ENCODE measurements around the gene DOK3. TPM values are rescaled to one million over a fixed set of nuclear protein-coding genes. Genes with fewer than 3 reads are reported as not detected.
A peak's percentile ranks its signal among the peaks of the same experiment; 100 is the strongest.

Gene DOK3
- total RNA-seq, 4 donors from 2014 or later: 0.60 to 17.2 (median 7.8) TPM

- peak overlapping the region; percentile 69 to 90 (median 82) for H3K27ac ChIP-seq
- peak; percentile 59 for DNase-seq
- H3K4me1 ChIP-seq: peaks cover 5 to 35% (median 17%) of the 10 kb centered on the region in 4 donors
These were observed 36.0 kb upstream of the DOK3 start for GRCh38 chr5:177545487-177546257.

GRCh38 chr5:177542816-177543465, 33.3 kb upstream of the DOK3 start:
- intact Hi-C loops (cut with DNase I; ENCODE audit: low total_unique reads) (no loop called here), in situ Hi-C loops (cut with MboI; ENCODE audit: low pct_ligation_motif_present in 1 of 4, low pct_unique_long_range_greater_than_20kb in 1 of 4, low sequenced_read_pairs in 3 of 4) (no loop called here)
- H3K4me1 ChIP-seq: peaks cover 11 to 45% (median 17%) of the 10 kb centered on the region in 4 donors
- H3K27me3 ChIP-seq: no peaks in the 10 kb centered on the region
- 97 to 100% methylated on average over 3 to 4 of the region's 4 CpGs for WGBS, 2 donors (ENCODE audit: low coverage in 1 of 2)
- no peak for TF ChIP-seq EP300 (IDR thresholded peaks at IDR 0.05; ENCODE audit: low read depth)
- TF ChIP-seq POLR2AphosphoS5 (IDR thresholded peaks at IDR 0.05): no peak
- TF ChIP-seq, protein P1, sequence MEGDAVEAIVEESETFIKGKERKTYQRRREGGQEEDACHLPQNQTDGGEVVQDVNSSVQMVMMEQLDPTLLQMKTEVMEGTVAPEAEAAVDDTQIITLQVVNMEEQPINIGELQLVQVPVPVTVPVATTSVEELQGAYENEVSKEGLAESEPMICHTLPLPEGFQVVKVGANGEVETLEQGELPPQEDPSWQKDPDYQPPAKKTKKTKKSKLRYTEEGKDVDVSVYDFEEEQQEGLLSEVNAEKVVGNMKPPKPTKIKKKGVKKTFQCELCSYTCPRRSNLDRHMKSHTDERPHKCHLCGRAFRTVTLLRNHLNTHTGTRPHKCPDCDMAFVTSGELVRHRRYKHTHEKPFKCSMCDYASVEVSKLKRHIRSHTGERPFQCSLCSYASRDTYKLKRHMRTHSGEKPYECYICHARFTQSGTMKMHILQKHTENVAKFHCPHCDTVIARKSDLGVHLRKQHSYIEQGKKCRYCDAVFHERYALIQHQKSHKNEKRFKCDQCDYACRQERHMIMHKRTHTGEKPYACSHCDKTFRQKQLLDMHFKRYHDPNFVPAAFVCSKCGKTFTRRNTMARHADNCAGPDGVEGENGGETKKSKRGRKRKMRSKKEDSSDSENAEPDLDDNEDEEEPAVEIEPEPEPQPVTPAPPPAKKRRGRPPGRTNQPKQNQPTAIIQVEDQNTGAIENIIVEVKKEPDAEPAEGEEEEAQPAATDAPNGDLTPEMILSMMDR (IDR thresholded peaks at IDR 0.05): no peak
- TF ChIP-seq POLR2A (IDR thresholded peaks at IDR 0.05): no peak
- no peaks in the 10 kb centered on the region for H3K9me3 ChIP-seq
- H3K4me3 ChIP-seq: no peak overlapping the region
- H3K36me3 ChIP-seq: no peaks in the 10 kb centered on the region
- no peak overlapping the region for H3K27ac ChIP-seq
- DNase-seq: no peak

More at GRCh38 chr5:177545487-177546257, 36.0 kb upstream of the DOK3 start:
- WGBS, 2 donors (ENCODE audit: low coverage in 1 of 2): 50 to 71% methylated on average over 1 to 4 of the region's 4 CpGs
- in situ Hi-C loops (cut with MboI; ENCODE audit: low pct_ligation_motif_present in 1 of 4, low pct_unique_long_range_greater_than_20kb in 1 of 4, low sequenced_read_pairs in 3 of 4) (no loop called here), intact Hi-C loops (cut with DNase I; ENCODE audit: low total_unique reads) (no loop called here)
- H3K9me3 ChIP-seq: no peaks in the 10 kb centered on the region
- TF ChIP-seq EP300 (IDR thresholded peaks at IDR 0.05; ENCODE audit: low read depth) (no peak), POLR2AphosphoS5 (IDR thresholded peaks at IDR 0.05) (peak in 2 of 3 donors; percentile 60 to 63), POLR2A (IDR thresholded peaks at IDR 0.05) (no peak)
- TF ChIP-seq, protein P1 (IDR thresholded peaks at IDR 0.05): no peak
- H3K27me3 ChIP-seq: no peaks in the 10 kb centered on the region
- no peaks in the 10 kb centered on the region for H3K36me3 ChIP-seq
- no peak overlapping the region for H3K4me3 ChIP-seq

DNA sequence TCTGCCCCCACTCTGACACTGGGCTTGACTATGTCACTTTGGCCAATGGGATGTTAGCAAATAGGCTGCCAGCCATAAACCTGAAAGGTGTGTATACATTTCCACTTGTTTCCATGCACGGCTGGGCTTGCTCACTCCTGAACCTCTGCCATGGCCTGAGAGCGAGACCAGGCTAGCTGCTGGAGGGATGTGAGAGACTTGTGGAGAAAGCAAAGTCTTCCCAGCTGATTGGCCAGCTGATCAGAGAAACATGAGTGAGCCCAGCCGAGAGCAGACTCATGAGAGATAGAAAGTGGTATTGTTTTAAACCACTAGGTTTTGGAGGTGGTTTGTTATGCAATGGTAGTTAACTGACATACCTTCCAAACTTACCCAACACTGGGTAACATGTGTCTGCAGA, 30.8 kb upstream of the DOK3 start:
- intact Hi-C loops (cut with DNase I; ENCODE audit: low total_unique reads): no loop called here
- H3K27me3 ChIP-seq: no peaks in the 10 kb centered on the region
- no peak overlapping the region for H3K27ac ChIP-seq
- DNase-seq: no peak
- peaks cover 0 to 14% (median 0%) of the 10 kb centered on the region in 4 donors for H3K36me3 ChIP-seq
- H3K9me3 ChIP-seq: no peaks in the 10 kb centered on the region
- H3K4me1 ChIP-seq: peaks cover 10 to 46% (median 21%) of the 10 kb centered on the region in 4 donors
- 65% methylated on average over 3 of the region's 3 CpGs; no CpG with 5 or more reads in 1 of the 2 donors for WGBS, 2 donors (ENCODE audit: low coverage in 1 of 2)
- in situ Hi-C loops (cut with MboI; ENCODE audit: low pct_ligation_motif_present in 1 of 4, low pct_unique_long_range_greater_than_20kb in 1 of 4, low sequenced_read_pairs in 3 of 4): no loop called here
- TF ChIP-seq EP300 (IDR thresholded peaks at IDR 0.05; ENCODE audit: low read depth) (no peak), POLR2A (IDR thresholded peaks at IDR 0.05) (no peak), POLR2AphosphoS5 (IDR thresholded peaks at IDR 0.05) (no peak)
- TF ChIP-seq, protein P1 (IDR thresholded peaks at IDR 0.05): no peak
- no peak overlapping the region for H3K4me3 ChIP-seq

DNA sequence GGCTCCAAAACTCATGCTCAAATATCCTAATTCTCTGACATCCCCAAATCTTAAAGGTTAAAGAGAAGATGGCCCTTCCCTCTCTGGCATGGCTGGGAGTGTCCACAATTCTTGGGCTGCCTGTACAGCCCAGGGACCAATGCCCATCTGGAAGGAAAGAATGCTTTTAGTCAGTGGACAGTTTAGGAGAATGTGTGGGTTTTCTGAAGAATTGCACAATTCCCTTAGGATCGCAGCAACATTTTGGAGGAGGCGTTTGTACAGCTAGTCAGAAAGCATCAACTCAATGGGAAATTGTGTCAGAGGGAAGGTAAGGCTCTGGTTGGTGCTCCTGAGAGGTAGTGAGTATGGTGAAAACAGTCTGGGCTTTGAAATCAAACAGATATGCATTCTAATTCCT, 29.8 kb upstream of the DOK3 start:
- Histone ChIP-seq H3K9me3 (no peaks in the 10 kb centered on the region), H3K27me3 (no peaks in the 10 kb centered on the region), H3K27ac (peak overlapping the region in 1 of 4 donors; percentile 7), H3K4me1 (peaks cover 5 to 40% (median 21%) of the 10 kb centered on the region in 4 donors), H3K36me3 (peaks cover 0 to 17% (median 0%) of the 10 kb centered on the region in 4 donors), H3K4me3 (no peak overlapping the region)
- no peak for DNase-seq
- intact Hi-C loops (cut with DNase I; ENCODE audit: low total_unique reads) (no loop called here), in situ Hi-C loops (cut with MboI; ENCODE audit: low pct_ligation_motif_present in 1 of 4, low pct_unique_long_range_greater_than_20kb in 1 of 4, low sequenced_read_pairs in 3 of 4) (no loop called here)
- TF ChIP-seq, protein P1 (IDR thresholded peaks at IDR 0.05): no peak
- TF ChIP-seq POLR2AphosphoS5 (IDR thresholded peaks at IDR 0.05): no peak
- TF ChIP-seq EP300 (IDR thresholded peaks at IDR 0.05; ENCODE audit: low read depth): no peak
- no peak for TF ChIP-seq POLR2A (IDR thresholded peaks at IDR 0.05)
- WGBS, 2 donors (ENCODE audit: low coverage in 1 of 2): 80% methylated on average over 2 of the region's 2 CpGs; no CpG with 5 or more reads in 1 of the 2 donors

Measured in transverse colon (tissue), 4 donors.